ENCODE results near the gene PTPRG. TPM values are rescaled to one million over a fixed set of nuclear protein-coding genes. Genes with fewer than 3 reads are reported as not detected.

Gene PTPRG
- total and polyA plus RNA-seq, 2 experiments from 2014 or later: 24.4 to 131 TPM

DNA sequence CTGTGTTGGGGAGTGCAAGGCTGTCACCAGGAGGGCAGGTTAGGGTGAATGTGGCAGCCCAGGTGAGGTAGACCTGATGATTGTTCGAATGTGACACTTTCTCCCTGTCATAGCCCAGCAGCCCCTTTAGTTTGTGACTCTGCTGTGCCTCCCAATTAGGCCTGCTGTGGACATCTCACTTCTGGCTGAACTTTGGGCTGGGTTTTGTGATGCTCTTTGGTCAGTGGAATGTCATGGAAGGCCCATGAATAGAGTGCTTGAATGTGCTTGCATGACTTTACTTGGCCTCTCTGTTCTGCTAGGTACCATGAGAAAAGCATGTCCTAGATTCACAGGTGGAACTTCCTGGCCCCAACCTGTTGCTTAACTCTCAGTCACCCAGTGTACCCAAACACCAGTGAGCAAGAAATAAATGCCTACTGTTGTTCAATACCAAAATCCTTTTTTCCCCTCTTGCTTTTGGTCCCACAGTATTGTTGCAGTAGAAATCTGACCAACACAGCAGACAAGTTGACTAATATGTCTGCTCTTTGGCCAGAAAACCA is 249.7 kb downstream of the PTPRG start:
- Mint-ChIP-seq H3K36me3 (ENCODE audit: low read depth) (no peaks in the 10 kb centered on the region), H3K27ac (no peak overlapping the region), H3K4me3 (no peak overlapping the region), H3K4me1 (peaks cover 69% of the 10 kb centered on the region), H3K9me3 (no peaks in the 10 kb centered on the region), H3K27me3 (ENCODE audit: insufficient read depth, low read depth, poor library complexity) (peaks cover 2% of the 10 kb centered on the region)
- peaks cover 98% of the 10 kb centered on the region for H3K79me2 ChIP-seq (replicated peaks; ENCODE audit: insufficient read depth)
- H3K4me2 ChIP-seq: no peak overlapping the region
- H3K9me2 ChIP-seq (ENCODE audit: insufficient read depth): no peaks in the 10 kb centered on the region
- H3K27me3 ChIP-seq (ENCODE audit: insufficient read depth): no peaks in the 10 kb centered on the region
- H3K36me3 ChIP-seq (ENCODE audit: insufficient read depth): no peaks in the 10 kb centered on the region
- peaks cover 73% of the 10 kb centered on the region for H3K4me1 ChIP-seq (ENCODE audit: insufficient read depth)
- no peak overlapping the region for H2AFZ ChIP-seq
- DNase-seq (ENCODE audit: low spot score) (no peak), ATAC-seq (no peak; the same call in 2 of the 3 replicates)
- no peak overlapping the region for H3K27ac ChIP-seq (ENCODE audit: low read depth)
- H3F3A ChIP-seq (replicated peaks; ENCODE audit: low read depth): no peaks in the 10 kb centered on the region
- H3K4me3 ChIP-seq: no peak overlapping the region
- TF ChIP-seq NANOG (IDR thresholded peaks at IDR 0.05; ENCODE audit: borderline replicate concordance): no peak
- no peak for TF ChIP-seq ZNF331 (CRISPR knock-in tag; IDR thresholded peaks at IDR 0.05; ENCODE audit: low read depth)
- TF ChIP-seq CREB1 (CRISPR knock-in tag; IDR thresholded peaks at IDR 0.05; ENCODE audit: low read depth): no peak
- no peak for TF ChIP-seq JUNB (IDR thresholded peaks at IDR 0.05; ENCODE audit: unreplicated experiment)
- TF ChIP-seq EZH2 (IDR thresholded peaks at IDR 0.05; ENCODE audit: low read depth, unreplicated experiment): no peak
- peaks cover 38% of the 10 kb centered on the region for H4K20me1 ChIP-seq (replicated peaks; ENCODE audit: insufficient read depth)

DNA sequence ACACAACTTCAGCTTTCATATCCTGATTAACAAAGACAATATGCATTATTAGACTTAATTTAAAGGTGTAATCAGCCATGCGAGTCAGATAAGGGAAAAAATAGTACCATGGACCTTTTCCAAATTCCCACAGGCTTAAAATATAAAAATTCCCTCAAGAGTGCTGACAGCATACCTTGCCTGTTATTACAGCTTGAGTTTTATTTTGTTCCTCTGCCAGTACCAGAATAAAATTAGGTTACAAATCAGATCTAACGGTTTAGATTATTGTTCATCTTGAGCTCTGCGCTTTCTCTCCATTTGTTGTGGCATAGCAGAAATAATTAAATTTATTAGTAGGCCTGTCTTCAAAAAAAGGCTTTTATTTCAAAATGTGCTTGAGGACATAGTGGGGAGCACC is 250.3 kb downstream of the PTPRG start:
- Histone ChIP-seq H2AFZ (no peak overlapping the region), H3K4me3 (no peak overlapping the region), H3K9me2 (ENCODE audit: insufficient read depth) (no peaks in the 10 kb centered on the region), H4K20me1 (replicated peaks; ENCODE audit: insufficient read depth) (peaks cover 38% of the 10 kb centered on the region), H3K79me2 (replicated peaks; ENCODE audit: insufficient read depth) (peaks cover 98% of the 10 kb centered on the region), H3K27ac (ENCODE audit: low read depth) (no peak overlapping the region), H3K27me3 (ENCODE audit: insufficient read depth) (no peaks in the 10 kb centered on the region), H3K4me2 (peak overlapping the region; percentile 4; the same call in 1 of the 2 replicates), H3K36me3 (ENCODE audit: insufficient read depth) (no peaks in the 10 kb centered on the region), H3F3A (replicated peaks; ENCODE audit: low read depth) (no peaks in the 10 kb centered on the region), H3K4me1 (ENCODE audit: insufficient read depth) (peaks cover 72% of the 10 kb centered on the region)
- Mint-ChIP-seq H3K36me3 (ENCODE audit: low read depth) (no peaks in the 10 kb centered on the region), H3K27me3 (ENCODE audit: insufficient read depth, low read depth, poor library complexity) (peaks cover 2% of the 10 kb centered on the region), H3K4me3 (no peak overlapping the region), H3K4me1 (peaks cover 69% of the 10 kb centered on the region), H3K9me3 (no peaks in the 10 kb centered on the region), H3K27ac (no peak overlapping the region)
- no peak for ATAC-seq
- TF ChIP-seq POLR2AphosphoS5 (IDR thresholded peaks at IDR 0.05; ENCODE audit: low read depth): no peak
- no peak for TF ChIP-seq CREB1 (CRISPR knock-in tag; IDR thresholded peaks at IDR 0.05; ENCODE audit: low read depth)
- no peak for TF ChIP-seq EZH2 (IDR thresholded peaks at IDR 0.05; ENCODE audit: low read depth, unreplicated experiment)
- TF ChIP-seq, protein P1, sequence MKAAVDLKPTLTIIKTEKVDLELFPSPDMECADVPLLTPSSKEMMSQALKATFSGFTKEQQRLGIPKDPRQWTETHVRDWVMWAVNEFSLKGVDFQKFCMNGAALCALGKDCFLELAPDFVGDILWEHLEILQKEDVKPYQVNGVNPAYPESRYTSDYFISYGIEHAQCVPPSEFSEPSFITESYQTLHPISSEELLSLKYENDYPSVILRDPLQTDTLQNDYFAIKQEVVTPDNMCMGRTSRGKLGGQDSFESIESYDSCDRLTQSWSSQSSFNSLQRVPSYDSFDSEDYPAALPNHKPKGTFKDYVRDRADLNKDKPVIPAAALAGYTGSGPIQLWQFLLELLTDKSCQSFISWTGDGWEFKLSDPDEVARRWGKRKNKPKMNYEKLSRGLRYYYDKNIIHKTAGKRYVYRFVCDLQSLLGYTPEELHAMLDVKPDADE (IDR thresholded peaks at IDR 0.05): no peak
- TF ChIP-seq JUNB (IDR thresholded peaks at IDR 0.05; ENCODE audit: unreplicated experiment): no peak
- TF ChIP-seq, protein P2, sequence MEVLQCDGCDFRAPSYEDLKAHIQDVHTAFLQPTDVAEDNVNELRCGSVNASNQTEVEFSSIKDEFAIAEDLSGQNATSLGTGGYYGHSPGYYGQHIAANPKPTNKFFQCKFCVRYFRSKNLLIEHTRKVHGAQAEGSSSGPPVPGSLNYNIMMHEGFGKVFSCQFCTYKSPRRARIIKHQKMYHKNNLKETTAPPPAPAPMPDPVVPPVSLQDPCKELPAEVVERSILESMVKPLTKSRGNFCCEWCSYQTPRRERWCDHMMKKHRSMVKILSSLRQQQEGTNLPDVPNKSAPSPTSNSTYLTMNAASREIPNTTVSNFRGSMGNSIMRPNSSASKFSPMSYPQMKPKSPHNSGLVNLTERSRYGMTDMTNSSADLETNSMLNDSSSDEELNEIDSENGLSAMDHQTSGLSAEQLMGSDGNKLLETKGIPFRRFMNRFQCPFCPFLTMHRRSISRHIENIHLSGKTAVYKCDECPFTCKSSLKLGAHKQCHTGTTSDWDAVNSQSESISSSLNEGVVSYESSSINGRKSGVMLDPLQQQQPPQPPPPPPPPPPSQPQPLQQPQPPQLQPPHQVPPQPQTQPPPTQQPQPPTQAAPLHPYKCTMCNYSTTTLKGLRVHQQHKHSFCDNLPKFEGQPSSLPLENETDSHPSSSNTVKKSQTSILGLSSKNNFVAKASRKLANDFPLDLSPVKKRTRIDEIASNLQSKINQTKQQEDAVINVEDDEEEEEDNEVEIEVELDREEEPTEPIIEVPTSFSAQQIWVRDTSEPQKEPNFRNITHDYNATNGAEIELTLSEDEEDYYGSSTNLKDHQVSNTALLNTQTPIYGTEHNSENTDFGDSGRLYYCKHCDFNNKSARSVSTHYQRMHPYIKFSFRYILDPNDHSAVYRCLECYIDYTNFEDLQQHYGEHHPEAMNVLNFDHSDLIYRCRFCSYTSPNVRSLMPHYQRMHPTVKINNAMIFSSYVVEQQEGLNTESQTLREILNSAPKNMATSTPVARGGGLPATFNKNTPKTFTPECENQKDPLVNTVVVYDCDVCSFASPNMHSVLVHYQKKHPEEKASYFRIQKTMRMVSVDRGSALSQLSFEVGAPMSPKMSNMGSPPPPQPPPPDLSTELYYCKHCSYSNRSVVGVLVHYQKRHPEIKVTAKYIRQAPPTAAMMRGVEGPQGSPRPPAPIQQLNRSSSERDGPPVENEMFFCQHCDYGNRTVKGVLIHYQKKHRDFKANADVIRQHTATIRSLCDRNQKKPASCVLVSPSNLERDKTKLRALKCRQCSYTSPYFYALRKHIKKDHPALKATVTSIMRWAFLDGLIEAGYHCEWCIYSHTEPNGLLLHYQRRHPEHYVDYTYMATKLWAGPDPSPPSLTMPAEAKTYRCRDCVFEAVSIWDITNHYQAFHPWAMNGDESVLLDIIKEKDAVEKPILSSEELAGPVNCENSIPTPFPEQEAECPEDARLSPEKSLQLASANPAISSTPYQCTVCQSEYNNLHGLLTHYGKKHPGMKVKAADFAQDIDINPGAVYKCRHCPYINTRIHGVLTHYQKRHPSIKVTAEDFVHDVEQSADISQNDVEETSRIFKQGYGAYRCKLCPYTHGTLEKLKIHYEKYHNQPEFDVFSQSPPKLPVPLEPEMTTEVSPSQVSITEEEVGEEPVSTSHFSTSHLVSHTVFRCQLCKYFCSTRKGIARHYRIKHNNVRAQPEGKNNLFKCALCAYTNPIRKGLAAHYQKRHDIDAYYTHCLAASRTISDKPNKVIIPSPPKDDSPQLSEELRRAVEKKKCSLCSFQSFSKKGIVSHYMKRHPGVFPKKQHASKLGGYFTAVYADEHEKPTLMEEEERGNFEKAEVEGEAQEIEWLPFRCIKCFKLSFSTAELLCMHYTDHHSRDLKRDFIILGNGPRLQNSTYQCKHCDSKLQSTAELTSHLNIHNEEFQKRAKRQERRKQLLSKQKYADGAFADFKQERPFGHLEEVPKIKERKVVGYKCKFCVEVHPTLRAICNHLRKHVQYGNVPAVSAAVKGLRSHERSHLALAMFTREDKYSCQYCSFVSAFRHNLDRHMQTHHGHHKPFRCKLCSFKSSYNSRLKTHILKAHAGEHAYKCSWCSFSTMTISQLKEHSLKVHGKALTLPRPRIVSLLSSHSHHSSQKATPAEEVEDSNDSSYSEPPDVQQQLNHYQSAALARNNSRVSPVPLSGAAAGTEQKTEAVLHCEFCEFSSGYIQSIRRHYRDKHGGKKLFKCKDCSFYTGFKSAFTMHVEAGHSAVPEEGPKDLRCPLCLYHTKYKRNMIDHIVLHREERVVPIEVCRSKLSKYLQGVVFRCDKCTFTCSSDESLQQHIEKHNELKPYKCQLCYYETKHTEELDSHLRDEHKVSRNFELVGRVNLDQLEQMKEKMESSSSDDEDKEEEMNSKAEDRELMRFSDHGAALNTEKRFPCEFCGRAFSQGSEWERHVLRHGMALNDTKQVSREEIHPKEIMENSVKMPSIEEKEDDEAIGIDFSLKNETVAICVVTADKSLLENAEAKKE (CRISPR knock-in tag; IDR thresholded peaks at IDR 0.05): no peak
- TF ChIP-seq, protein P3, sequence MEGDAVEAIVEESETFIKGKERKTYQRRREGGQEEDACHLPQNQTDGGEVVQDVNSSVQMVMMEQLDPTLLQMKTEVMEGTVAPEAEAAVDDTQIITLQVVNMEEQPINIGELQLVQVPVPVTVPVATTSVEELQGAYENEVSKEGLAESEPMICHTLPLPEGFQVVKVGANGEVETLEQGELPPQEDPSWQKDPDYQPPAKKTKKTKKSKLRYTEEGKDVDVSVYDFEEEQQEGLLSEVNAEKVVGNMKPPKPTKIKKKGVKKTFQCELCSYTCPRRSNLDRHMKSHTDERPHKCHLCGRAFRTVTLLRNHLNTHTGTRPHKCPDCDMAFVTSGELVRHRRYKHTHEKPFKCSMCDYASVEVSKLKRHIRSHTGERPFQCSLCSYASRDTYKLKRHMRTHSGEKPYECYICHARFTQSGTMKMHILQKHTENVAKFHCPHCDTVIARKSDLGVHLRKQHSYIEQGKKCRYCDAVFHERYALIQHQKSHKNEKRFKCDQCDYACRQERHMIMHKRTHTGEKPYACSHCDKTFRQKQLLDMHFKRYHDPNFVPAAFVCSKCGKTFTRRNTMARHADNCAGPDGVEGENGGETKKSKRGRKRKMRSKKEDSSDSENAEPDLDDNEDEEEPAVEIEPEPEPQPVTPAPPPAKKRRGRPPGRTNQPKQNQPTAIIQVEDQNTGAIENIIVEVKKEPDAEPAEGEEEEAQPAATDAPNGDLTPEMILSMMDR (conservative IDR thresholded peaks at IDR 0.05; ENCODE audit: low read depth in 2 of 2): no peak
- TF ChIP-seq STAT1 (IDR thresholded peaks at IDR 0.05; ENCODE audit: unreplicated experiment): no peak
- no peak for TF ChIP-seq ZNF331 (CRISPR knock-in tag; IDR thresholded peaks at IDR 0.05; ENCODE audit: low read depth)
- no peak for TF ChIP-seq ZNF114 (CRISPR knock-in tag; IDR thresholded peaks at IDR 0.05)
- no peak for TF ChIP-seq NANOG (IDR thresholded peaks at IDR 0.05; ENCODE audit: borderline replicate concordance)
- DNase-seq (ENCODE audit: low spot score): no peak

Measured in GM23338 (cell line).